Erythroblast (primary cell): ENCODE data around the gene IDE.

Experiments used
- GATA1 ChIP-seq: IDR thresholded peaks from 2 replicates; pipeline ENCODE4 v1.6.1; 2011; ENCODE audit warnings: low read depth, mild to moderate bottlenecking, control low read depth, low read length, moderate library complexity
- POLR2A ChIP-seq: IDR thresholded peaks from 2 replicates; pipeline ENCODE4 v1.6.1; 2011; ENCODE audit warnings: mild to moderate bottlenecking, low read length

DNA sequence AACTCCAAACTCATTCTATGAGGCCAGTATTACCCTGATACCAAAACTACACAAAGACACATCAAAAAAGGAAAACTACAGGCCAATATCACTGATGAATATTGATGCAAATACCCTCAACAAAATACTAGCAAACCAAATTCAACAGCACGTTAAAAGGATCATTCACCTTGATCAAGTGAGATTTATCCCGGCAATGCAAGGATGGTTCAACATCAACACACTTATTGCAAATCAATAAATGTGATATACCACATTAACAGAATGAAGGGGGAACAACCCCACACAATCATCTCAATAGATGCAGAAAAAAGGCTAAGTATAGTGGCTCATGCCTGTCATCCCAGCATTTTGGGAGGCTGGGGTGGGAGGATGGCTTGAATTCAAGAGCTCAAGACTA lies 19.9 kb downstream of the IDE start:
- no peak for TF ChIP-seq POLR2A
- no peak for TF ChIP-seq GATA1
